Glomerular endothelial cell (primary cell): ENCODE measurements around the gene STK38. TPM values are rescaled to one million over a fixed set of nuclear protein-coding genes. Genes with fewer than 3 reads are reported as not detected.
"Not testable (repeated sequence)": the region's sequence is repeated elsewhere in the genome, so short reads cannot be mapped to it uniquely, and the experiment has no call there.

Source experiments
- DNase-seq: peaks from one replicate; pipeline ENCODE4 v3.0.0-alpha.2; 2011; ENCODE audit warnings: low read depth, low spot score; ENCODE audit errors: extremely low read depth
- total RNA-seq: library from RNA; depleted of rRNA; stranded (reverse); fragments of >200 nt; gene quantifications from 2 replicates; pipeline ENCODE4 v1.2.3, GENCODE V29; 2015

The STK38 gene
- 21.9 and 27.0 TPM in 2 replicates for total RNA-seq

DNA sequence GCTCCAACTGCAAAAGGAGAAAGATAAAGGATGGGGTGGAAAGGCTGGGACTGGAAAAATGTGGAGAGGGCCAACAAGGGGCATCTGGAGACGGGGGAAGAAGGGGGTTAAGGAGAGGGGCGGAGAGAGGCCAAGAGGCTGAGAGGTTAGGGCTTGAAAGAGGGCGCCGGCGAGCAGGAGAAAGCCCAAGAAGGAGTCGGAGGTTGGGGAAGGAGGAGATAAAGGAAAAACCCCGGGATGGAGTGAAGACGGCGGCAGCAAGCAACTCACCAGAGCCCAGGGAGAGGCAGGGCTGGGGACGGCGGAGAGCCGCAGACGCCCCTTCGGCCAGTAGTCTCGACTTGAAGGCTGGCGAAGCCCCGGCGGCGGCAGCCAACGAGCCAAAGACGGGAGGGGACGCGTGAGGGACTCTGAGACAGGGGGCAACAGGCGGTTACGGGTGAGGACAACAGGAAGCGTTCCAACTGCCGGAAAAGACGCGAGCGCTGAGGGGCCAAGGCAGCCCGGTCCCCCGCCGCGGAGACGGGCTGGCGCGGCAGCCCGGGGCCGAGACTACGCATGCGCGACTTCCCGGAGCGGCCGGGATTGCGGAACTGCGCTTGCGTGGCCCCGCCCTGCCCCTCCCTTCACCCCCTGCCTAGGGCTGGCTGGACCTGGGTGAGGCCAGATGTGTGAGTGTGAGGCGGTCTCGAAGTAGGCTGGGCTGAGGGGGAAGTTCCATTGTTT lies at the start of gene STK38:
Gene STK38 (minus strand): TSS at position 560 of the 726 bp plus-strand sequence. CDS start 7,277 bp downstream, outside the sequence.
- no peak for DNase-seq

DNA sequence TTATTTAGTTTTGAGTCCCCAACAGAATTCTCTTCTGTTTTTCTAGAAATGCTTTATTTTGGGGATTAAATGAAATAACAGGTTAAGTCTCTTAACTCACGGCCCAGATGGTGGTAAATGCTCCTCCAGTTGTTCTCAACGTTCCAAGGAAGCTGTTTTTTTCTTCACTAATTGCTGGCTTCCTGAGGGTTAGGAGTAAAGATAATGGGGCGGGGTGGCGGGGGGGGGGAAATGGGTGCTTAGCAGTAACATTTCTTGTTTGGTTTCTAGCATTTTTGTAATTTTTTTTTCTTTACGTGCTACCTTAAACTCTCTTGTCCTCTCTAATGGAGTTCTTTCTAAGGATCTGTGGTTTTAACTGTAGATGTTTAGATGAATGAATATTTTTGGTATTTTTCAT lies 49.1 kb upstream of the STK38 start:
- DNase-seq = no peak

DNA sequence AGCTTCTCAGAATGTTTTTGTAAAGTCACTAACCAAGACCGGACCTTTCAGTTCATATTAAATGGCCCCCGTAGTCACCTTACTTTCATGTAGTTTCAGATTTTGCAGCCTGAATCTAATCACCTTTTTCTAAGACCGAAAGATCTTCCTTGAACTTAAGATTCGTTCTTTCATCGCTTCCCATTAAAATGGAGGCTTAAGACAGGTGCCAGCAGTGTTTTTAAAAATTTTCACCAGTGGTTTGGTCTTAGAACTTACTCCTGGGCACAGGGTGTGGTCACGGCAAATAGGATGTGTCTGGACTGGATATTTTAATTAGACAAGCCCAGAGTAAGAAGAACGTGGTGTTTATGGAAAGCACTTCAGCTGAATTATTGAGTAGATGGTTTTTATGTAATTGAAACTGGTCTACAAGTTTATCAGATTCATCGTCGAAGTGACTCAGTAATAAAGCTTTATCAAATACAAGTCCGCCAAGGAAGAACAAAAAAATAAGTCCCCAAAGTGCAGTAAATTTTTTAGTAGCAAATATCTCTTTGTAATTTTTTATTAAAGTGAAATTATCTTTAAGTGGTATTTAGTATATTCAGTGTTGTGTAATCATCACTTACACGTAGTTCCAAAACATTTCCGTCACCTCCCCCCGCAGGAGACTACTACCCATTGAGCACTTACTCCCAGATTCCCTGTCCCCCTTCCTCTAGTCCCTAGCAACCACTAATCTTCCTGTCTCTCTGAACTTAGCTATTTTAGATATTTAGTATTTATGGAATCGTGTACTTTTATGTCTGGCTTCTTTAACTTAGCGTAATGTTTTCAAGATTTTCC lies 47.8 kb upstream of the STK38 start:
- no peak for DNase-seq

DNA sequence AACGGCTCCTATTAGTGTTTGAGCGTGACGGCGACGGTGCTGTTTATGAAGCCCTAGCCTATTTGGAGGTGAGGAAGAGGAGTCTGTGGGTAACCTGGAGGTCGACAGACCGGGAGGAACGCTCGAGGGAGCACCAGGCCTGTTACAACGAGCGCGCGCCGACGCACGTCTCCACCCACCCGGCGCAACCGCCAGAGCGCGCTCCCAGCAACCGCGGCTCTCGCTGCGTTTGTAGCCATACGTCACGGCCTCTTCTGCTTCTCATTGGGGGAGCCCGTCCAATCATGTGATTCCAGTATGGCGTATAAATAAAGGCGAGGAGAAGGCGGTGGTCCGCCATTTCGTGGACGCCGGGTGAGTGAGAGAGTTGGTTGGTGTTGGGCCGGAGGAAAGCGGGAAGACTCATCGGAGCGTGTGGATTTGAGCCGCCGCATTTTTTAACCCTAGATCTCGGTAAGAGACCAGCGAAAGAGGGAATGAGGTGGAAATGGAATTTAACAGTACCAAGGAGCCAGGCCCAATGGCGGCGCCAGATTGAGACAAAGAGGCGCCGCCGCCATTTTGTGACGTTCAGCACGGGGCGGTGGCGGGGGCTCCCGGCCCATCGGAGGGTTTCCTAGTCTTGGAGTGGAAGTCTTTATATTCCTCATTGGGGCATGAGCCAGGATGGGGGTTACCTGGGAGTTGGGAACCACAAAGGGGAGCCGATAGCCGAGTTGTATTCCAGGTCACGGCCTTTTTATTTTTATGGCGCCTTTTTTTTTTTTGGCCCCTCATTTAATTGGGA lies 46.9 kb upstream of the STK38 start, which contains the start of gene SRSF3:
Gene SRSF3 (plus strand): TSS at position 334 of the 787 bp plus-strand sequence. CDS start 2,401 bp downstream, outside the sequence.
- no peak for DNase-seq

DNA sequence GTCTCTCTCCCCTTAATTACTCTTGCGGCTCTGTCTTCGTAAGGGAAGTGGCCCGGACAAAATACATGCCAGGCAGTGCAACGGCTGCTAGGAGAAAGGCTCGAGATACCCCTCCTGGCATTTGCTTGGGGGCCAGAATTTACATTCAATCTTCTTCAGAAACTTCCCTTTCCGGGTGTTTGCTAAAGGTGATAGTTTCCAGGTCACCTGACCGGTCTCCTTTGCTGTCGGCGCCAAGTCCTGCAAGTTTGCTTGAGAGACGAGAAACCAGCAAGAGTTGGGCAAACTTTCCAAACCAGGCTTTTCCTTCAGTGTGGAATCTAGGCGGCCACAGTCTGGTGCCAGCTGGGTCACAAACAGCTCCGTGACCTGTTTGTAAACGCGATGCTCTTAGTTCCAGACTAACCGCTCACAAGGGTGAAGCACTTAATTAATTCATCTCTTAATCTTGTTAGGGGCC lies 46.3 kb upstream of the STK38 start:
- DNase-seq = no peak

DNA sequence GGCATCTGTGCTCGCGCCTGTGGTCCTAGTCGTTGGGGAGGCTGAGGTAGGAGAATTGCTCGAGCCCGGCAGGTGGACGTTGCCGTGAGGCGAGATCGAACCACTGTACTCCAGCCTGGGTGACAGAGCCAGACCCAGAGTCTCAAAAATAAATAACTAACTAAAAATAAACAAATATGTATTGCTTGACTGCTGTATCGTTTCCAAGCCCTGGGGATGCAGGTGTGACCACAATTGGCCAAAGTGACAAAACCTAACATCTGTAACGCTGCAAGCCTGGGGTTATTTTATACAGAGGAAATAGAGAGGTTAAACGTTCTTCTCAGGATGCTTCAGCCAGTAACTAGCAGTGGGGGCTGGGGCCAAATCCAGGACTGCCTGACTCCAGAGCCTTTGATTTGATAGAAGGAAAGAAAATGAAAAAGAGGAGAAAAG lies 45.0 kb upstream of the STK38 start:
- DNase-seq = no peak

DNA sequence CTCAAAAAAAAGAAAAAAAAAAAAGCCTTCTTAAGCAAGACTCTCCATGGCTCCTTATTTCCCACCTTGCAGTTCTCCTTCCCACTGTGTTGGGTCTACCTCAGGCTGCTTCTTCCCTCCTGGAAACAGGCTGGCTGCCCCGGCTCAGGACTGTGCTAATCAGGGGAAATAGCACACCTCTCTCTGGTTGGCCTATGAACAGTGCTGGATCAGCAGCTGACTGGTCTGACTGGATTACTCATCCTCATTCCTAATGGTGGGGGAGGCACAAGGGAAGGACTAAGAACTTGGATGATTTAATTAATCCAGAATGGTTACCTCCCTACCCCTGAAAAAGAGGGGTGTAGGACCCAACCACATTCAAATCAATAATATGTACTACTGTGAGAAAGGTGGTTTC lies 43.0 kb upstream of the STK38 start:
- DNase-seq = no peak

DNA sequence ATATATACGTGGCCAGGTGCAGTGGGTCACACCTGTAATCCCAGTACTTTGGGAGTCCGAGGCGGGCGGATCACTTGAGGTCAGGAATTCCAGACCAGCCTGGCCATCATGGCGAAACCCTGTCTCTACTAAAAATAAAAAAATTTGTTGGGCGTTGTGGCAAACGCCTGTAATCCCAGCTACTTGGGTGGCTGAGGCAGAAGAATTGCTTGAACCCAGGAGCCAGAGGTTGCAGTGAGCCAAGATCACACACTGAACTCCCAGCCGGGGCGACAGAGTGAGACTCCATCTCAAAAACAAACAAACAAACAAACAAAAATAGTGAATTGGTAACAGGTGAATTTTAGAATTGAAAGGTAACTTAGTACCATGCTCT lies 41.7 kb upstream of the STK38 start:
- DNase-seq = not testable (repeated sequence)

DNA sequence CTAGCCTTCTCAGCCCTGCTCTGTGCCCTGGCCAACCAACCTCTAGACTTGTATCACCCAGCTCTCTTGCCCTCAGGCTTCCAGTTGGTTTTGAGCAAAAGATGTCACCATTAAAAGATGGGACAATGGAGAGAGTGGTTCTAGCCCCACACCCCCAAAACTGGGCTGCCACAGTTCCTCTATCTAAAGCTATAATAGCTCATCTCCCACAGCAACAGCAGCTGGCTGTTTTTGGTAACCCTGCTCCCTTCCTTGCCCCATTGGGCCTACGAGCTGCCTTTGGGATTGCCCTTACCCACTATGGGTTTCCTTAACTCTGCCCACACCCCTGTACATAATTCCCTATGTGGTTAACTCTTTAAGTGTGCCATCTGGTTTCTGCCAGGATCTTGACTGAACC lies 39.3 kb upstream of the STK38 start:
- DNase-seq = no peak

DNA sequence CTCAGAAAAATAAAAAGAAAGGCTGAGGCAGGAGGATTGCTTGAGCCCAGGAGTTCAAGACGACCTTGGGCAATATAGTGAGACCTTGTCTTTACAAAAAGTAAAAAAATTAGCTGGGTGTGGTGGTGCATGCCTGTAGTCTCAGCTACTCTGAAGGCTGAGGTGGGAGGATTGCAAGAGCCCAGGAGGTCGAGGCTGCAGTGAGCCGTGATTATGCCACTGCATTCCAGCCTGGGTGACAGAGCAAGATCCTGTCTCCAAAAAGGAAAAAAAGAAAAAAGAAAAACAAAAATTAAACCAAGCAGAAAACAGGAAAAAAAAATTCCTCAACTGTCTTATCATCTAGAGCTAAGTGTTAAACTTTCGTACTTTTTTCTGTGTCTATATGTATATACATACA lies 34.4 kb upstream of the STK38 start:
- DNase-seq = no peak

DNA sequence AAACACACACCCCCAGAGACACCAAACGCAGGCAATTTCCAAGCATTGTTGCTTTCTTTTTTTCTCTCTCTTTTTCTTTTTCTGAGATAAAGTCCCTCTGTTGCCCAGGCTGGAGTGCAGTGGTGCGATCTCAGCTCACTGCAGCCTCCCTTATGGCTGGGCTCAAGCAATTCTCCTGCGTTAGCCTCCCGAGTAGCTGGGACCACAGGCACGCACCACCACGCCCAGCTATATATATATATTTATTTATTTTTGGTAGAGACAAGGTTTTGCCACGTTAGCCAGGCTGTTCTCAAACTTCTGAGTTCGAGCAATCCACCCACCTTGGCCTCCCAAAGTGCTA lies 32.9 kb upstream of the STK38 start:
- DNase-seq = no peak

DNA sequence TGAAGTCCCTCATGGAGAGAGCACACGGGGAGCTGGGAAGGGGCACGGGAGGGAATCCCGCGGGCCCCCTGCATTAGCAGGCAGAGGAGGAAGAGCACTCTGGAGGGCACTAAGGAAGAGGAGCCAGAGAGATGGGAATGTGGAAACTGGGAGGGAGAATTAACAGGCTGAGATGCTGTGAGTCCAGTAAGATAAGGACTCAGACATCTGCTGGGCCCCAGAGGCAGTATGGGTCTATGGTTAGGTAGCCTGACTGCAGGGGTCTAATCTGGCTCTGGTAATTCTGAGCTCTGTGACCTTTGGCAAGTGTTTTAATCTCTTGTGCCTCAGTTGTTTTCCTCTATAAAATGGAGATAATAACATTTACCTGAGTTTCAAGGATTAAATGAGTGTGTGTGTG lies 31.2 kb upstream of the STK38 start:
- no peak for DNase-seq

DNA sequence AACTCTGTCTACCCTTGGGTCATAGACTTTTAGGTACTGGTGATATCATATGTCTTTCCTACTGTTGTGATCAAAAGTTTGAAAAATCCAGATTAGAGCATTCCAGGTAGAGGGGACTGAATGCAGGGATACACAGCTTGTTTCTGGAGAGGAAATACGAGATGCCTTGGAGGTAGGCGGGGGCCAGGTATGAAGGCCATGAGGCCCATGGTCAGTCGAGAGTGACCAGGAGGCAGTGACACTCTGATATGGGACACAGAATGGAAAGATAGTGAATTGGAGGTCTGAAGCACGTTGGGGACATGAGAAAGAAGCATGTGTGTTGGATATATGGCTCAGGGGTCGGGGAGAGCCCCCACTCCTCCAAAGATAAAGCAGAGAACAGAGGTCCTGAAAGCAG lies 30.8 kb upstream of the STK38 start:
- DNase-seq = no peak

DNA sequence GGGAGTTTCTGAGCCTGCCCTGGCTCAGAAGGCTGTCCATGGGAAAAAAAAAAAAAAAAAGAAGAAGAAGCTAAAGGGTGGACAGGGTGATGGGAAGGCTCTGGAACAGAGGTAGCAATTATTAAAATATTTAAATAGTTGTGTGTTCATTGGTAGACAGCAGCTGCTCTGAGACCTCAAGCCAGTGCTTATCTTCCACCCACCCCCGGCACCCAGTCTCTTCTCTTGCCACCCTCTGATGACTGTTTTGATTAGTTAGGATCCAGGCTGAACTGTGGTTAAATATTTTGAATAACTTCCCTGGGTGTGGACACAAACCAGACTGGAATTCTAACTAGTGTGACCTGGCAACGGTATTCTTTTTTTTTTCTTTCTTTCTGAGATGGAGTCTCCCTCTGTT lies 30.0 kb upstream of the STK38 start:
- DNase-seq = no peak

DNA sequence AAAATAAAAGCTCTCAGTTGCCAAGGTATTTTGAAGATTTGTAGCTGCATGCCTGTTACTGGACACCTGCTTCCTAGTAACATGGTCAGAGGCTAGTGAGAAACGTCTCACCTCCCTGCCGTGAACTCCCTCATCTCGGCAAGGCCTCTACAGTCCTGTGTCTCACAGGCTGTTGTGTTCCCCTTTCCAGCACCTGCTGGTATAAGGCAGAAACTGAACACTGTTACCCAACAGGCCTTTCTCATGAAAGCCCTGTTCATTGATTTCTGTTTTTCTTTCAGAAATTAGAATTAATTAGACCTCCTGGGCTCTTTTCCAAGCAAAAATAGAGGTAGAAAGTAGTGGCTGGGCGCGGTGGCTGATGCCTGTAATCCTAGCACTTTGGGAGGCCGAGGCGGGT lies 29.3 kb upstream of the STK38 start:
- DNase-seq = no peak

DNA sequence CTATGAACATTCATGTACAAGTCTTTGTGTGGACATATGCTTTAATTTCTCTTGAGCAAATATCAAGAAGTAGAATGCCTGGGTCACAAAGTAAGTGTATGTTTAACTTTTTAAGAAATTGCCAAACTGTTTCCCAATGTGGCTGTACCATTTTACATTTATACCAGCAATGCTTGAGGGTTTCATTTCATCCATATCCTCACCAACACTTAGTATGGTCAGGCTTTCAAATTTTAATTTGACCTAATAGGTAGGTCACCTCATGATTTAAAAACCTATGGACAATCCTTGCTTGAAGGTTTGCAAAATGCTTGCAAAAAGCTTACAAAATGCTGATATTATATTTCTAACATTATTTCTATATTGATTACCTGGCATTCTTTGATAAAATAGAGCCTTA lies 27.4 kb upstream of the STK38 start:
- DNase-seq = no peak

DNA sequence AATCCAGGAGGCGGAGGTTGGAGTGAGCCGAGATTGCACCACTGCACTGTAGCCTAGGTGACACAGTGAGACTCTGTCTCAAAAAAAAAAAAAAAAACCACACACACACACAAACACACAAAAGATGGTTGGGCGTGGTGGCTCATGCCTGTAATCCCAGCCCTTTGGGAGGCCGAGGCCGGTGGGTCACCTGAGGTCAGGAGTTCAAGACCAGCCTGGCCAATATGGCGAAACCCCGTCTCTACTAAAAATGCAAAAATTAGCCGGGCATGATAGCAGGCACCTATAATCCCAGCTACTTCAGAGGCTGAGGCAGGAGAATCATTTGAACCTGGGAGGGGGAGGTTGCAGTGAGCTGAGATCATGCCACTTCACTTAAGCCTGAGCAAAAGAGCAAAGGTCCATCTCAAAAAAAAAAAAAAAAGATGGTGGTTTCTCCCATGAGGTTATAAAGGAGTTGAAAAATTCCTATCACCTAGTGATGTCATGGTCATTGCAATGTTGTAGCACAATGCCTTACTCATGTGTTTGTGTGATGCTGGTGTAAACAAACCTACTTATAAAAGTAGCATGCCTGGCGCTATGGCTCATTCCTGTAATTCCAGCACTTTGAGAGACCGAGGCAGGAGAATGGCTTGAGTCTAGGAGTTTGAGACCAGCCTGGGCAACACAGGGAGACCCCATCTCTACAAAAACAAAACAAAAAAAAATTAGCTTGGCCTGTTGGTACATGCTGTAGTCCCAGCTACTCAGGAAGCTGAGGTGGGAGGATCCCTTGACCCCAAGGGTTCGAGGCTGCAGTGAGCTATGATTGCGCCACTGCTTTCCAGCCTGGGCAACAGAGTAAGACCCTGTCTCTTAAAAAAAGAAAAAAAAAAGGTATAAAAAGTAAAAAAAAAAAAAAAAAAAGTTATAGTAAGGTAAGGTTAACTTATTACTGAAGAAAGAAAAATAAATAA lies 25.4 kb upstream of the STK38 start:
- DNase-seq = not testable (repeated sequence)

DNA sequence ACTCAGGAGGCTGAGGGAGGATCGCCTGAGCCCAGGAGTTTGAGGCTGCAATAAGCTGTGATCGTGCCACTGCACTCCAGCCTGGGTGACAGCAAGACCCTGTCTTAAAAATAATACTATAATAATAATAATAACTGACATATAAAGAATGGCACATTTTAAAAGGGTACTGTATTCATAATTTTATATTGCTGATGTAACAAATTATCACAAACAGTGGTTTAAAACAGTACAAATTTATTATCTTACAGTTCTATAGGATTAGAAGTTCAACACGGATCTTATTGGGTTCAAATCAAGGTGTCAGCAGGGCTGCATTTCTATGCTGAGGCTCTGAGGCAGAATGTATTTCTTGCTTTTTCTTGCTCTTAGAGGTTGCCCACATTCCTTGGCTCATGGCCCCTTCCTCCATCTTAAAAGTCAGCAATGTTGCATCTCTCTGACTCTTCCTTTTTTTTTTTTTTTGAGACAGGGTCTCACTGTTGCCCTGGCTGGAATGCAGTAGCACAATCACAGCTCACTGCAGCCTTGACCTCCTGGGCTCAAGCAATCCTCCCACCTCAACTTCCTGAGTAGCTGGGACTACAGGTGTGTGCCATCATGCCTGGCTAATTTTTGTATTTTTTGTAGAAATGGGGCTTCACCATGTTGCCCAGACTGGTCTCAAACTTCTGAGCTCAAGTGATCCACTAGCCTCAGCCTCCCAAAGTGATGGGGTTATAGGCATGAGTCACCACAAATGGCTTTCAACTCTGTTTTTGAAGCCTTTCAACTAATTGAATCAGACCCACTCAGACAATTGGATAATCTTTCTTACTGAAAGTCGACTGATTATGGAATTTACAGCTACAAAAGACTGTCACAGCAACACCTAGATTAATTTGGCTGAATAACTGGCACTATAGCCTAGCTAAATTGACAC lies 24.1 kb upstream of the STK38 start:
- no peak for DNase-seq

DNA sequence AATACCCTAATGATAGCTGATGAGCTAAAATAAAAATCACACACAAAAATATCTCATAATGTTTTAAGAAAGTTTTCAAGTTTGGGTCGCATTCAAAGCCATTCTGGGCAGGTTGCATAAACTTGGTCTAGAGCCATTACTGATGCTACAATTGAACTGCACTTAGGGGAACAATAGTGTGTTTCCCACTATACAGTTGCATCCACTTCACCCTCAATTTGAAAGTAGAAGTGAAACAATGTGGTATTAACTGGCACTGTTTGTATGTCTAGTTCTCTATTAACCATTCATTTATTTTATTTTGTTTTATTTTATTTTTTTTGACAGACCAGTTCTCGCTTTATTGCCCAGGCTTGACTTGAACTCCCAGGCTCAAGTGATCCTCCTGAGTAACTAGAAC lies 23.0 kb upstream of the STK38 start:
- no peak for DNase-seq
